ENCODE data around the gene ABCD1.
"Not testable (repeated sequence)": the region's sequence is repeated elsewhere in the genome, so short reads cannot be mapped to it uniquely, and the experiment has no call there.

- not testable (repeated sequence) for TF ChIP-seq POLR2A (IDR thresholded peaks at IDR 0.05; ENCODE audit: low read depth, low read length); TAF1 (IDR thresholded peaks at IDR 0.05; ENCODE audit: borderline replicate concordance, low read depth, low read length)
These were observed 28.1 kb upstream of the ABCD1 start for GRCh38 chrX:153696538-153696937.
